ENCODE data around the gene CEP55.
"Not testable (repeated sequence)": the region's sequence is repeated elsewhere in the genome, so short reads cannot be mapped to it uniquely, and the experiment has no call there.

CEP55 gene

GRCh38 chr10:93496322-93497041 is at the start of gene CEP55:
Gene CEP55, plus strand, starts transcription at chr10:93496612. Its CDS starts 3,440 bp downstream, at chr10:93500052.
- DNase-seq (ENCODE audit: low spot score), result peak; percentile 97

GRCh38 chr10:93447019-93447418 is 49.4 kb upstream of the CEP55 start:
- no peak for DNase-seq (ENCODE audit: low spot score)

GRCh38 chr10:93447970-93448369 is 48.4 kb upstream of the CEP55 start:
- no peak for DNase-seq (ENCODE audit: low spot score)

- DNase-seq (ENCODE audit: low spot score), result no peak
These were observed 45.0 kb upstream of the CEP55 start for GRCh38 chr10:93451244-93451947.

GRCh38 chr10:93452143-93452542 is 44.3 kb upstream of the CEP55 start:
- no peak for DNase-seq (ENCODE audit: low spot score)

- DNase-seq (ENCODE audit: low spot score), result no peak
These were observed 42.3 kb upstream of the CEP55 start for GRCh38 chr10:93454146-93454545.

GRCh38 chr10:93454736-93455135 is 41.7 kb upstream of the CEP55 start:
- no peak for DNase-seq (ENCODE audit: low spot score)

GRCh38 chr10:93456480-93456879 is 39.9 kb upstream of the CEP55 start:
- DNase-seq (ENCODE audit: low spot score), result no peak

GRCh38 chr10:93457511-93457910 is 38.9 kb upstream of the CEP55 start:
- no peak for DNase-seq (ENCODE audit: low spot score)

GRCh38 chr10:93458821-93459257 is 37.6 kb upstream of the CEP55 start:
- peak; percentile 83 for DNase-seq (ENCODE audit: low spot score)

GRCh38 chr10:93459466-93459865 is 36.9 kb upstream of the CEP55 start:
- no peak for DNase-seq (ENCODE audit: low spot score)

GRCh38 chr10:93461109-93461806 is 35.2 kb upstream of the CEP55 start:
- DNase-seq (ENCODE audit: low spot score), result no peak

GRCh38 chr10:93461807-93462178 is 34.6 kb upstream of the CEP55 start:
- no peak for DNase-seq (ENCODE audit: low spot score)

GRCh38 chr10:93462371-93462770 is 34.0 kb upstream of the CEP55 start:
- no peak for DNase-seq (ENCODE audit: low spot score)

GRCh38 chr10:93462881-93463280 is 33.5 kb upstream of the CEP55 start:
- no peak for DNase-seq (ENCODE audit: low spot score)

- DNase-seq (ENCODE audit: low spot score), result no peak
These were observed 32.5 kb upstream of the CEP55 start for GRCh38 chr10:93463723-93464476.

GRCh38 chr10:93464776-93465388 is 31.5 kb upstream of the CEP55 start:
- DNase-seq (ENCODE audit: low spot score), result no peak

- DNase-seq (ENCODE audit: low spot score), result peak; percentile 77
These were observed 30.4 kb upstream of the CEP55 start for GRCh38 chr10:93465806-93466675.

GRCh38 chr10:93467635-93468034 is 28.8 kb upstream of the CEP55 start:
- DNase-seq (ENCODE audit: low spot score), result not testable (repeated sequence)

GRCh38 chr10:93468461-93469213 is 27.8 kb upstream of the CEP55 start:
- DNase-seq (ENCODE audit: low spot score), result peak; percentile 70

All from AG08396 (cell line).